ENCODE results near the gene THOC1. TPM values are rescaled to one million over a fixed set of nuclear protein-coding genes. Genes with fewer than 3 reads are reported as not detected.

Gene THOC1
- polyA plus RNA-seq, 1 of the 3 experiments (the other 2 are of a cell fraction), result 12.3 TPM

GRCh38 chr18:199768-200167, 68.1 kb downstream of the THOC1 start:
- Histone ChIP-seq H3K4me3 (ENCODE audit: low read depth in 2 of 2, low read length in 1 of 2) (no peak overlapping the region), H3K79me2 (ENCODE audit: insufficient read depth) (peaks cover 10% of the 10 kb centered on the region), H3K27me3 (ENCODE audit: insufficient read depth) (no peaks in the 10 kb centered on the region), H3K27ac (ENCODE audit: low read depth in 2 of 2, low read length in 1 of 2) (no peak overlapping the region), H3K9ac (no peak overlapping the region), H3K36me3 (replicated peaks in 1 of 2; ENCODE audit: control insufficient read depth in 1 of 2, insufficient read depth in 2 of 2, low read length in 1 of 2) (peaks cover 77 to 79% of the 10 kb centered on the region in 2 experiments), H3K4me1 (ENCODE audit: control insufficient read depth in 1 of 2, insufficient read depth in 2 of 2, low read depth in 1 of 2, low read length in 1 of 2) (no peaks in the 10 kb centered on the region), H2AFZ (ENCODE audit: low read depth) (no peak overlapping the region), H4K20me1 (ENCODE audit: insufficient read depth) (no peaks in the 10 kb centered on the region), H3K9me2 (no peaks in the 10 kb centered on the region), H3F3A (replicated peaks; ENCODE audit: insufficient read depth) (no peaks in the 10 kb centered on the region), H3K9me3 (no peaks in the 10 kb centered on the region), H3K4me2 (no peak overlapping the region)
- ChIA-PET CTCF (interaction anchor here (1.6 kb wide), 1 partner anchor 12 kb away, joined by 5 read pairs; no protein-coding TSS in a partner anchor), POLR2A (no interaction called here)
- no peak for TF ChIP-seq ELF1 (IDR thresholded peaks at IDR 0.05)
- no peak for TF ChIP-seq MXI1 (IDR thresholded peaks at IDR 0.05; ENCODE audit: low read depth, low read length)
- TF ChIP-seq EZH2phosphoT487 (IDR thresholded peaks at IDR 0.05; ENCODE audit: borderline replicate concordance, low read depth), result no peak
- no peak for TF ChIP-seq POLR2AphosphoS5 (IDR thresholded peaks at IDR 0.05; ENCODE audit: low read depth, low read length)
- no peak for TF ChIP-seq IRF3 (IDR thresholded peaks at IDR 0.05; ENCODE audit: low read depth, low read length)
- TF ChIP-seq RXRA (IDR thresholded peaks at IDR 0.05; ENCODE audit: borderline replicate concordance, low read depth), result no peak
- no peak for TF ChIP-seq NFIC (IDR thresholded peaks at IDR 0.05; ENCODE audit: borderline replicate concordance)
- no peak for TF ChIP-seq ZBTB33 (IDR thresholded peaks at IDR 0.05; ENCODE audit: borderline replicate concordance, low read depth)
- TF ChIP-seq TAF1 (IDR thresholded peaks at IDR 0.05; ENCODE audit: borderline replicate concordance, low read depth, low read length), result no peak
- TF ChIP-seq EP300 (IDR thresholded peaks at IDR 0.05; ENCODE audit: borderline replicate concordance in 1 of 2, low read depth in 1 of 2, low read length in 1 of 2), result no peak
- no peak for DNase-seq
- 88% methylated on average over 2 of the region's 2 CpGs for WGBS (ENCODE audit: low lambda C conversion rate)

- H3K9ac ChIP-seq, result no peak overlapping the region
- no peaks in the 10 kb centered on the region for H3K4me1 ChIP-seq (ENCODE audit: control insufficient read depth in 1 of 2, insufficient read depth in 2 of 2, low read depth in 1 of 2, low read length in 1 of 2)
- no peak overlapping the region for H3K27ac ChIP-seq (ENCODE audit: low read depth in 2 of 2, low read length in 1 of 2)
- H4K20me1 ChIP-seq (ENCODE audit: insufficient read depth), result no peaks in the 10 kb centered on the region
- no peak for DNase-seq
- POLR2A ChIA-PET, result no interaction called here
- 98% methylated on average over 3 of the region's 3 CpGs for WGBS (ENCODE audit: low lambda C conversion rate)
- CTCF ChIA-PET, result interaction anchor here (1.6 kb wide), 1 partner anchor 13 kb away, joined by 5 read pairs; no protein-coding TSS in a partner anchor
- H3K4me2 ChIP-seq, result no peak overlapping the region
- no peaks in the 10 kb centered on the region for H3F3A ChIP-seq (replicated peaks; ENCODE audit: insufficient read depth)
- H3K36me3 ChIP-seq (replicated peaks in 1 of 2; ENCODE audit: control insufficient read depth in 1 of 2, insufficient read depth in 2 of 2, low read length in 1 of 2), result peaks cover 74% of the 10 kb centered on the region in 2 experiments
- TF ChIP-seq TEAD4 (IDR thresholded peaks at IDR 0.05; ENCODE audit: borderline replicate concordance, insufficient read depth) (no peak), USF1 (IDR thresholded peaks at IDR 0.05; ENCODE audit: borderline replicate concordance, low read depth) (no peak), RAD21 (IDR thresholded peaks at IDR 0.05; ENCODE audit: low read length) (no peak), MXI1 (IDR thresholded peaks at IDR 0.05; ENCODE audit: low read depth, low read length) (no peak), NFIC (IDR thresholded peaks at IDR 0.05; ENCODE audit: borderline replicate concordance) (no peak), REST (IDR thresholded peaks at IDR 0.05; ENCODE audit: low read depth, low read length) (no peak), FOXM1 (IDR thresholded peaks at IDR 0.05; ENCODE audit: low read depth) (no peak), CTCF (IDR thresholded peaks at IDR 0.05) (no peak), TAF1 (IDR thresholded peaks at IDR 0.05; ENCODE audit: borderline replicate concordance, low read depth, low read length) (no peak), RXRA (IDR thresholded peaks at IDR 0.05; ENCODE audit: borderline replicate concordance, low read depth) (no peak), GATA2 (CRISPR knock-in tag; IDR thresholded peaks at IDR 0.05) (no peak)
- no peaks in the 10 kb centered on the region for H3K9me2 ChIP-seq
- no peak overlapping the region for H2AFZ ChIP-seq (ENCODE audit: low read depth)
- H3K4me3 ChIP-seq (ENCODE audit: low read depth in 2 of 2, low read length in 1 of 2), result no peak overlapping the region
- H3K79me2 ChIP-seq (ENCODE audit: insufficient read depth), result peaks cover 10% of the 10 kb centered on the region
- no peaks in the 10 kb centered on the region for H3K9me3 ChIP-seq
- no peaks in the 10 kb centered on the region for H3K27me3 ChIP-seq (ENCODE audit: insufficient read depth)
Measured at GRCh38 chr18:199214-199613, 68.6 kb downstream of the THOC1 start.
